Right cardiac atrium (tissue), 5 donors: ENCODE results near the gene IP6K1. TPM values are rescaled to one million over a fixed set of nuclear protein-coding genes. Genes with fewer than 3 reads are reported as not detected.

Experiments used
- ATAC-seq, 2 donors: fragments of 200-7000 bp; cut with Tn5 transposase; one replicate each; pipeline versions ENCODE4 v1.8.0 to v1.9.1; 2020; ENCODE audit warnings: moderate library complexity in 2 of 2, mild to moderate bottlenecking in 1 of 2
- DNase-seq, 3 donors: peaks; one replicate each; pipeline ENCODE4 v3.0.0-alpha.2; 2020
- H3K27ac ChIP-seq: one replicate; pipeline ENCODE4 v1.5.1; 2013; ENCODE audit warnings: mild to moderate bottlenecking, low read length, control low read depth, moderate library complexity
- H3K27me3 ChIP-seq: one replicate; pipeline ENCODE4 v1.6.1; 2013; ENCODE audit not compliant: control insufficient read depth, insufficient read depth
- H3K4me1 ChIP-seq: one replicate; pipeline ENCODE4 v1.6.1; 2013; ENCODE audit warnings: low read length; ENCODE audit not compliant: control insufficient read depth, insufficient read depth
- H3K4me3 ChIP-seq: one replicate; pipeline ENCODE4 v1.5.1; 2013; ENCODE audit warnings: low read length, control low read depth
- H3K9me3 ChIP-seq: one replicate; pipeline ENCODE4 v1.6.1; 2013; ENCODE audit warnings: low read length; ENCODE audit not compliant: control insufficient read depth
- WGBS: extraction: QIAGEN DNeasy Blood & Tissue Kit; methylation state at CpG from one replicate; pipeline ENCODE4 v1.1.7; 2013; 5-methylcytosine and 5-hydroxymethylcytosine counted together
- intact Hi-C, 4 donors: fragments of 100-400 bp; cut with DNase I; formaldehyde crosslinking; loops; one replicate each; pipeline versions ENCODE4 v1.11.0 to v1.14.0; 2022 to 2023
- polyA plus RNA-seq: library from polyadenylated mRNA; stranded (reverse); fragments of 200-250 nt; gene quantifications from one replicate; pipeline ENCODE4 v1.2.3, GENCODE V29; 2013
- total RNA-seq, 4 donors: library from RNA; stranded (reverse); fragmentation: NEBNext Ultra II Directional; extraction: Animal tissue kit (Norgen Biotek cat#: 25700); gene quantifications; one replicate each; pipeline ENCODE4 v1.2.1, GENCODE V29; 2021
- donor health status: healthy with polysubstance abuse.
- donor health status: DM: no; HTN: yes; CAD: no.
- donor health status: DM: no; HTN: no; CAD: no.
- donor health status: DM: no; HTN: yes; CAD: no; lungs with severe emphysema.
- donor health status: DM: yes; HTN: yes; CAD: no.

The IP6K1 gene
- total and polyA plus RNA-seq, 5 donors = 14.6 to 24.0 (median 21.5) TPM

GRCh38 chr3:49716169-49716568, 70.2 kb downstream of the IP6K1 start:
- 93% methylated on average over 7 of the region's 7 CpGs for WGBS
- Histone ChIP-seq H3K27ac (no peak overlapping the region), H3K4me3 (no peak overlapping the region), H3K9me3 (no peaks in the 10 kb centered on the region), H3K27me3 (no peaks in the 10 kb centered on the region), H3K4me1 (no peaks in the 10 kb centered on the region)
- DNase-seq (peak in 2 of 3 donors; percentile 22 to 39), ATAC-seq (no peak)
- intact Hi-C loops = no loop called here

GRCh38 chr3:49715611-49716121, 70.7 kb downstream of the IP6K1 start:
- H3K27ac ChIP-seq = no peak overlapping the region
- 88% methylated on average over 13 of the region's 13 CpGs for WGBS
- DNase-seq (peak in 2 of 3 donors; percentile 32 to 40), ATAC-seq (no peak)
- no peak overlapping the region for H3K4me3 ChIP-seq
- H3K4me1 ChIP-seq = no peaks in the 10 kb centered on the region
- intact Hi-C loops = no loop called here
- H3K27me3 ChIP-seq = no peaks in the 10 kb centered on the region
- no peaks in the 10 kb centered on the region for H3K9me3 ChIP-seq

- DNase-seq (peak in 2 of 3 donors; percentile 37 to 48), ATAC-seq (no peak)
- intact Hi-C loops = no loop called here
- 86% methylated on average over 13 of the region's 13 CpGs for WGBS
- Histone ChIP-seq H3K9me3 (no peaks in the 10 kb centered on the region), H3K27me3 (no peaks in the 10 kb centered on the region), H3K4me1 (no peaks in the 10 kb centered on the region), H3K27ac (no peak overlapping the region), H3K4me3 (no peak overlapping the region)
These were observed 71.4 kb downstream of the IP6K1 start for GRCh38 chr3:49714728-49715550.

GRCh38 chr3:49713336-49714105, 72.8 kb downstream of the IP6K1 start:
- intact Hi-C loops = no loop called here

GRCh38 chr3:49712631-49713317, 73.6 kb downstream of the IP6K1 start:
- H3K27me3 ChIP-seq = no peaks in the 10 kb centered on the region
- no peaks in the 10 kb centered on the region for H3K4me1 ChIP-seq
- intact Hi-C loops = no loop called here
- H3K9me3 ChIP-seq = no peaks in the 10 kb centered on the region
- H3K4me3 ChIP-seq = no peak overlapping the region
- ATAC-seq (no peak), DNase-seq (peak in 2 of 3 donors; percentile 41 to 43)
- H3K27ac ChIP-seq = no peak overlapping the region
- 68% methylated on average over 7 of the region's 7 CpGs for WGBS

More at GRCh38 chr3:49713336-49714105, 72.8 kb downstream of the IP6K1 start:
- no peak overlapping the region for H3K27ac ChIP-seq
- 90% methylated on average over 25 of the region's 25 CpGs for WGBS
- H3K9me3 ChIP-seq = no peaks in the 10 kb centered on the region
- H3K4me1 ChIP-seq = no peaks in the 10 kb centered on the region
- no peak for ATAC-seq
- peak in 2 of 3 donors; percentile 40 to 58 for DNase-seq
- H3K27me3 ChIP-seq = no peaks in the 10 kb centered on the region
- no peak overlapping the region for H3K4me3 ChIP-seq

- no peaks in the 10 kb centered on the region for H3K4me1 ChIP-seq
- DNase-seq = peak in 2 of 3 donors; percentile 25 to 33
- no peak overlapping the region for H3K27ac ChIP-seq
- intact Hi-C loops = no loop called here
- H3K27me3 ChIP-seq = no peaks in the 10 kb centered on the region
- H3K4me3 ChIP-seq = no peak overlapping the region
- H3K9me3 ChIP-seq = no peaks in the 10 kb centered on the region
- WGBS = 96% methylated on average over 11 of the region's 11 CpGs
- no peak for ATAC-seq
These were observed 74.2 kb downstream of the IP6K1 start for GRCh38 chr3:49712166-49712565.

- Histone ChIP-seq H3K4me1 (no peaks in the 10 kb centered on the region), H3K27me3 (no peaks in the 10 kb centered on the region), H3K27ac (no peak overlapping the region), H3K9me3 (no peaks in the 10 kb centered on the region), H3K4me3 (no peak overlapping the region)
- no peak for ATAC-seq
- intact Hi-C loops = no loop called here
- 88% methylated on average over 5 of the region's 5 CpGs for WGBS
- peak in 2 of 3 donors; percentile 14 for DNase-seq
These were observed 74.9 kb downstream of the IP6K1 start for GRCh38 chr3:49711489-49711888.

GRCh38 chr3:49709852-49710251, 76.5 kb downstream of the IP6K1 start:
- H3K27me3 ChIP-seq = no peaks in the 10 kb centered on the region
- WGBS = 98% methylated on average over 8 of the region's 8 CpGs
- DNase-seq (no peak), ATAC-seq (no peak)
- intact Hi-C loops = no loop called here
- no peak overlapping the region for H3K4me3 ChIP-seq
- no peak overlapping the region for H3K27ac ChIP-seq
- no peaks in the 10 kb centered on the region for H3K9me3 ChIP-seq
- no peaks in the 10 kb centered on the region for H3K4me1 ChIP-seq

- H3K9me3 ChIP-seq = no peaks in the 10 kb centered on the region
- intact Hi-C loops = no loop called here
- ATAC-seq (no peak), DNase-seq (peak in 1 of 3 donors; percentile 11)
- H3K4me1 ChIP-seq = no peaks in the 10 kb centered on the region
- H3K27ac ChIP-seq = no peak overlapping the region
- H3K4me3 ChIP-seq = no peak overlapping the region
- no peaks in the 10 kb centered on the region for H3K27me3 ChIP-seq
- 77% methylated on average over 4 of the region's 4 CpGs for WGBS
These were observed 79.2 kb downstream of the IP6K1 start for GRCh38 chr3:49707113-49707480.

- no peak overlapping the region for H3K4me3 ChIP-seq
- intact Hi-C loops = no loop called here
- DNase-seq (peak in 1 of 3 donors; percentile 37), ATAC-seq (no peak)
- 87% methylated on average over 9 of the region's 9 CpGs for WGBS
- H3K27me3 ChIP-seq = no peaks in the 10 kb centered on the region
- no peaks in the 10 kb centered on the region for H3K4me1 ChIP-seq
- no peak overlapping the region for H3K27ac ChIP-seq
- H3K9me3 ChIP-seq = no peaks in the 10 kb centered on the region
These were observed 79.8 kb downstream of the IP6K1 start for GRCh38 chr3:49706456-49707112.
